ENCODE data around the gene DNAJB12. TPM values are rescaled to one million over a fixed set of nuclear protein-coding genes. Genes with fewer than 3 reads are reported as not detected.
A peak's percentile ranks its signal among the peaks of the same experiment; 100 is the strongest.

The DNAJB12 gene
- total and polyA plus RNA-seq, 10 of the 15 experiments (the other 5 are each of a cell fraction or from before 2014, with no cell fraction given): 4.6 to 31.6 (median 18.8) TPM

- in situ Hi-C loops (cut with MboI) (loop anchor here (5.0 kb wide), 1 partner anchor 707 kb away; no protein-coding TSS in a partner anchor), intact Hi-C loops (cut with micrococcal nuclease; ENCODE audit: unreplicated experiment) (no loop called here)
- Histone ChIP-seq H3K79me2 (ENCODE audit: control insufficient read depth, insufficient read depth, low read length) (peaks cover 26% of the 10 kb centered on the region), H3K27me3 (replicated peaks in 1 of 2; ENCODE audit: control insufficient read depth in 2 of 2, insufficient read depth in 2 of 2, low read length in 1 of 2) (no peaks in the 10 kb centered on the region), H3K4me3 (peak overlapping the region; percentile 60), H3K4me1 (ENCODE audit: control insufficient read depth, insufficient read depth, low read length) (peaks cover 7% of the 10 kb centered on the region), H3K36me3 (ENCODE audit: control insufficient read depth in 2 of 2, insufficient read depth in 2 of 2, low read length in 1 of 2) (peaks cover 6% of the 10 kb centered on the region in 2 experiments; a peak in 2 of 4 replicates), H3K9me3 (replicated peaks; ENCODE audit: control insufficient read depth, insufficient read depth, low read length) (no peaks in the 10 kb centered on the region), H3K27ac (ENCODE audit: control insufficient read depth, insufficient read depth) (peak overlapping the region; percentile 87; the same call in 1 of the 2 replicates), H2AFZ (ENCODE audit: control insufficient read depth, low read depth, low read length) (peak overlapping the region; percentile 96), H3K9ac (ENCODE audit: control insufficient read depth, insufficient read depth, low read length) (peak overlapping the region; percentile 81; the same call in 1 of the 2 replicates), H3K4me2 (ENCODE audit: control insufficient read depth, insufficient read depth) (peak overlapping the region; percentile 64), H4K20me1 (ENCODE audit: control insufficient read depth, insufficient read depth) (no peaks in the 10 kb centered on the region)
- ATAC-seq (peak; percentile 39), DNase-seq (ENCODE audit: low read depth, low spot score) (no peak), FAIRE-seq (no peak)
- ChIA-PET CTCF (interaction anchor here (1.2 to 1.7 kb wide), 4 partner anchors 9 to 478 kb away, joined by 4 to 5 read pairs (median 5); no protein-coding TSS in a partner anchor), POLR2A (interaction anchor here (0.5 to 1.2 kb wide), 2 partner anchors 8 to 71 kb away, joined by 3 to 4 read pairs; no protein-coding TSS in a partner anchor), SMC1A (ENCODE audit: uncharacterized antibody, unreplicated experiment) (interaction anchor here (0.8 to 1.2 kb wide), 5 partner anchors 8 to 706 kb away, joined by 3 to 4 read pairs (median 3); no protein-coding TSS in a partner anchor), RAD21 (ENCODE audit: unreplicated experiment) (no interaction called here)
- WGBS (ENCODE audit: insufficient coverage, insufficient replicate concordance, low lambda C conversion rate, missing lambda C conversion rate): 50% methylated on average over 7 of the region's 7 CpGs
- BruUV-seq (replicated peaks): no TSS peak
- TF ChIP-seq SIX5 (IDR thresholded peaks at IDR 0.05; ENCODE audit: low read depth, low read length, severe bottlenecking) (no peak), LARP7 (IDR thresholded peaks at IDR 0.05) (no peak), MYC (IDR thresholded peaks at IDR 0.05; ENCODE audit: insufficient read depth, insufficient read length, insufficient replicate concordance, low read length, severe bottlenecking) (no peak), FOXM1 (IDR thresholded peaks at IDR 0.05; ENCODE audit: low read depth, low read length) (peak; percentile 2; the same call in 1 of the 2 replicates), SREBF2 (IDR thresholded peaks at IDR 0.05; ENCODE audit: low read length) (no peak), ASH2L (IDR thresholded peaks at IDR 0.05; ENCODE audit: borderline replicate concordance, low read depth) (no peak)
Observed at GRCh38 chr10:72355214-72355555, 466 bp upstream of the DNAJB12 start.

- H3K9me3 ChIP-seq (replicated peaks; ENCODE audit: control insufficient read depth, insufficient read depth, low read length): no peaks in the 10 kb centered on the region
- H3K4me3 ChIP-seq: peak overlapping the region; percentile 98
- FAIRE-seq (no peak), ATAC-seq (peak; percentile 18), DNase-seq (ENCODE audit: low read depth, low spot score) (no peak)
- peak overlapping the region; percentile 81 for H3K9ac ChIP-seq (ENCODE audit: control insufficient read depth, insufficient read depth, low read length)
- ChIA-PET CTCF (interaction anchor here (1.7 kb wide), 1 partner anchor 16 kb away, joined by 4 read pairs; no protein-coding TSS in a partner anchor), SMC1A (ENCODE audit: uncharacterized antibody, unreplicated experiment) (no interaction called here), POLR2A (interaction anchor here (1.1 kb wide), 1 partner anchor 139 kb away, joined by 3 read pairs; no protein-coding TSS in a partner anchor), RAD21 (ENCODE audit: unreplicated experiment) (no interaction called here)
- no peaks in the 10 kb centered on the region for H3K27me3 ChIP-seq (replicated peaks in 1 of 2; ENCODE audit: control insufficient read depth in 2 of 2, insufficient read depth in 2 of 2, low read length in 1 of 2)
- peak overlapping the region; percentile 25; the same call in 1 of the 2 replicates for H2AFZ ChIP-seq (ENCODE audit: control insufficient read depth, low read depth, low read length)
- TSS peak; percentile 60 for BruUV-seq (replicated peaks)
- under 1% methylated on average over 23 of the region's 23 CpGs for WGBS (ENCODE audit: insufficient coverage, insufficient replicate concordance, low lambda C conversion rate, missing lambda C conversion rate)
- intact Hi-C loops (cut with micrococcal nuclease; ENCODE audit: unreplicated experiment) (no loop called here), in situ Hi-C loops (cut with MboI) (no loop called here)
- peaks cover 7% of the 10 kb centered on the region for H3K4me1 ChIP-seq (ENCODE audit: control insufficient read depth, insufficient read depth, low read length)
- H3K27ac ChIP-seq (ENCODE audit: control insufficient read depth, insufficient read depth): peak overlapping the region; percentile 87
- peaks cover 26% of the 10 kb centered on the region for H3K79me2 ChIP-seq (ENCODE audit: control insufficient read depth, insufficient read depth, low read length)
- no peaks in the 10 kb centered on the region for H4K20me1 ChIP-seq (ENCODE audit: control insufficient read depth, insufficient read depth)
- peak overlapping the region; percentile 72 for H3K4me2 ChIP-seq (ENCODE audit: control insufficient read depth, insufficient read depth)
- H3K36me3 ChIP-seq (ENCODE audit: control insufficient read depth in 2 of 2, insufficient read depth in 2 of 2, low read length in 1 of 2): peaks cover 6% of the 10 kb centered on the region in 2 experiments; a peak in 2 of 4 replicates
- TF ChIP-seq PKNOX1 (IDR thresholded peaks at IDR 0.05) (no peak), RAD21 (IDR thresholded peaks at IDR 0.05; ENCODE audit: insufficient read depth, low read depth, low read length) (no peak), MXI1 (IDR thresholded peaks at IDR 0.05; ENCODE audit: low read depth, low read length) (peak; percentile 52; the same call in 1 of the 2 replicates), EGR1 (IDR thresholded peaks at IDR 0.05; ENCODE audit: borderline replicate concordance in 1 of 2, low read depth in 2 of 2, low read length in 2 of 2) (no peak), BACH1 (IDR thresholded peaks at IDR 0.05; ENCODE audit: borderline replicate concordance) (0 out of 2 replicates have a peak, but pooled peaks have one; percentile 23), NR2F1 (conservative IDR thresholded peaks at IDR 0.05) (0 out of 2 replicates have a peak, but pooled peaks have one; percentile 22), NKRF (conservative IDR thresholded peaks at IDR 0.05) (peak; percentile 68), CHD4 (IDR thresholded peaks at IDR 0.05) (no peak), LARP7 (IDR thresholded peaks at IDR 0.05) (peak; percentile 38; the same call in 1 of the 2 replicates)
Observed at GRCh38 chr10:72353965-72354355, 759 bp downstream of the DNAJB12 start.

Measured in GM12878 (cell line).